ENCODE results near the gene MPPE1.
"Not testable (repeated sequence)": the region's sequence is repeated elsewhere in the genome, so short reads cannot be mapped to it uniquely, and the experiment has no call there.

MPPE1 gene

DNA sequence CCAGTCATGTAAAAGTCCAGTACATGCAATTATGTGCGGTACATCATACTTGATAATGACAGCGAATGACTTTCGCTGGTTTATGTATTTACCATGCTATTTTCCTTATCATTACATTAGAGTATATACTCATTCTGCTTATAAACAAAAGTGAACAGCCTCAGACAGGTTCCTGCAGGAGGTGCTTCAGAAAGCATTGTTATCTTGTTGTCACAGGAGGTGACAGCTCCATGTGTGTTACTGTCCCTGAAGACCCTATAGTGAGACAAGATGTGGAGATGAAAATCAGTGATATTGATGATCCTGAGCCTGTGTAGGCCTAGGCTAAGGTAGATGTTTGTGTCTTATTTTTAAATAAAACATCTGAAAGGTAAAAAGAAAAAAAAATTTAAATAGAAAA lies 15.3 kb upstream of the MPPE1 start:
- no peak for DNase-seq

GRCh38 chr18:11919522-11919921 lies 11.4 kb upstream of the MPPE1 start:
- not testable (repeated sequence) for DNase-seq

DNA sequence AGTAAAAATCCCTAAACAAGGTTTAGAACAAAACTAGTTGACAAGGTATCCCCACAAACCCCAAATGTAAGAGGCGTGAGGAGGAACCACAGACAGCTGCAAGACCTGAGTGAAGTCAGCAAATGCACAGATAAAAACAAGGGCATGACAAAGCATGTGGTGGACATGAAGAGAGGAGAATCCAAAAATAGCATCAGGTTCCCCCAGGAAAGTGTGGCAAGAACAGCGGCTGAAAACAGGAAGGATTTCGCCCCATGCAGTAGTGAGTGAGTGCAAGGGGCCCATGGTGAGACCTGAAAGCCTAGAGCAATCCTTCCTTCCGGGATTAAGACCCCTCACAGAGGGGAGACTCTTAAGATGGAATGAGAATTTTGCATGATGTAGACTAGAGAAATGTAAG lies 8.8 kb upstream of the MPPE1 start:
- not testable (repeated sequence) for DNase-seq

- DNase-seq: no peak
Observed at GRCh38 chr18:11909591-11910026, 1.5 kb upstream of the MPPE1 start.

DNA sequence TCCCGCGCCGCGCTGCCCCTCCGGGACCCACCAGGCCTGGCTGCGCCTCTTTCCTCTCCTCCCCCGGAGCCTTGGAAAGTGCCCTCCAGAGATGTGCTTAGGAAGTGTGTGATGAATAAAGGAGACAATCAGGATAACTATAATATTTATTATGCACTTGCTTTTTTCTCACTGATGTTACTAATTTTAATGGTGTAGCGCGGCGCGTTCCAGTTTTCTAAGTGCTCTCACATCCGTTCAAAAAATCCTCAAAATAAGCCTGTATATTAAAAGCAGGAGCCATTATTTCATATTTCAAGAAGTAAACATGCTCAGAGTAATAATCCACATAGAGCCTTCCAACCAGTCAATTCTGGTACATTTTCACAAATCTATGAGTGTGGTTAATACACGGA lies 941 bp upstream of the MPPE1 start:
- peak in 1 of 2 donors; percentile 39 for DNase-seq

DNA sequence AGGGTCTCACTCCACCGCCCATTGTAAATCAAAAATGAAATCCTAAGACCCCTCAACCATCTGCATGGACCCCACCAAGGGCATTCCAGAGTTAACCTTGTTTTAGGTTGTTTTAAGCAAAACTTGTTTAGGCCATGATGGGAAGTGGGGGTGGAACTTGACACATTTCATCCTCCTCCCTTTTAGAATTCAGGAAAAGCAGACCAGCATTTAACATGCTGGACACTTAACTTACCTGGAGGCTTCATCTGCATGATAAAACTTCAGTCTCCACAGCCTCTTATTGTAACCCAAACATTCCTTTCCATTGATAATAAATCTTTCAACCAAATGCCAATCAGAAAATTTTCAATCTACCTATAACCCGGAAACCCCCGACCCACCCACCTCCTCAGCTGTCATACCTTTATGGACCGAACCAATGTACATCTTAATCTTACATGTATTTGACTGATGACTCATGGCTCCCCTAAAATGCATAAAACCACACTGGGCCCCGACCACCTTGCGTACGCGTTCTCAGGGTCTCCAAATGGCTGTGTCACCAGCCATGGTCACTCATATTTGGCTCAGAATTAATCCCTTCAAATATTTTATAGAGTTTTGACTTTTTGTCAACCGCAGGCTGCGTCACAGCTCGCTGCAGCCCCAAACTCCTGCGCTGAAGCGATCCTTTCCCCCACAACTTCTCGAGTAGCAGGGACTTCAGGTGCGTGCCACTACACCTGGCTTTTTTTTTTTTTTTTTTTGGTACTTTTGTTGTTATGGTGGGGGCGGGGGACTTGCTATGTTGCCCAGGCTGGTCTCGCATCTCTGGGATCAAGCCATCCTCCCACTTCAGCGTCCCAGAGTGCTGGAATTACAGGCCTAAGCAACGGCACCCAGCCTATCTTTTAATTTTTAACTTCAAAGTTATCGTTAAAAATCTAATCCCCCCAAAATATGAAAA lies 917 bp downstream of the MPPE1 start:
- no peak for DNase-seq

DNA sequence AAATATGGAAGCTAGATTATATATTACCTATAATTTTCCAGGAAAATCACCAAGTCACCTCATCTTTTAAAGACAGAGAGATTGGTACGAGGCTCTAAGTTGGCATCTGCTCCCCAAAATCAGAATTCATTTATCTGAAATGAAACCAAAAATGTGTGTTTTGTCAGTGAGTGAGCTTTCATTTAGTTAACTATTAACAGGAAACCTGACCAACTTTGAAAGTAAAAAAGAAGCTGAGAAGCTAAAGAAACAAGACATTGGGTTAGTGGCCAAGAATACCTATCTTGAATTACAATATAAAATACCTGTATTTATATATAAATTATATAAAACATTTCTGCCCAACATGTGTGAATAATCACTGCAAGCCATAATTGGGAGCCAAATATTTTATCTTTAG lies 1.9 kb downstream of the MPPE1 start:
- no peak for DNase-seq

- DNase-seq: no peak
Observed at GRCh38 chr18:11905613-11906012, 2.5 kb downstream of the MPPE1 start.

DNA sequence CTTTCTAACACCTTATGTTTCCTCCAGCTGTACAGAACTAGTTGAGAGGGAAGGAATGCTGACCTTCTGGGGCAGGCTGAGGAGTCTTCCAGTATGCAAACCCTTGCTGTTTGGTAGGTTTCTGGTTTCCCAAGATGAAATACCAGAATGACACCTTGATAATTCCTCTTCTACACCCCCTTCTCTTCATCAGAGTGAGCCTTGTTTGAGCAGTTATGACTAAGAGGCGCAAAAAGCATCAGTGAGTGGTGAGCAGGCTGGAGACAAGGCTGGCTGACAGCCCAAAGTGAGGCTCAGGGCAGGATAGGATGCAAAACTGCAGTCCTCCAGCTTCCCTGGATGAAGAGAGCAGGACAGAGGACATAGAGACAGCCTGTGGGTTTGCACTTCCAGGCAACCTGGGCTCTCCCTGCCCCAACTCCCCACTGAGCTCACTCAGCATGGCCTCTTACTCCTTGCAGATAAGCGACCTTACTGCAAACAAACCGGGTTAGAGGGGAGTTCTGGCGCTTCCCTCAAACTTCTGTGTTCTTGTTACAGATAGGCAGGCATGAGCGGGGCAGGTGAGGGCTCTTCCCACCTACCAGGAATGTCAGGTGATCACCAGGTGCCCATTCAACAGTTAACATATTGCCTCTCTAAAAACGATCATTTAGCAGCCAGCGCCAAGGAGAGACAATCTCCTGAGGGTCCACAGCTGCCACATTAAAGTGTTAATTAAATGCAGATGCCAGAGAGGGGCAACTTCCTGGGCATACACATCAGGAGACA lies 5.4 kb downstream of the MPPE1 start:
- no peak for DNase-seq

GRCh38 chr18:11901826-11902438 lies 6.2 kb downstream of the MPPE1 start:
- no peak for DNase-seq

- DNase-seq: no peak
Observed at GRCh38 chr18:11899063-11899462, 9.1 kb downstream of the MPPE1 start.

DNA sequence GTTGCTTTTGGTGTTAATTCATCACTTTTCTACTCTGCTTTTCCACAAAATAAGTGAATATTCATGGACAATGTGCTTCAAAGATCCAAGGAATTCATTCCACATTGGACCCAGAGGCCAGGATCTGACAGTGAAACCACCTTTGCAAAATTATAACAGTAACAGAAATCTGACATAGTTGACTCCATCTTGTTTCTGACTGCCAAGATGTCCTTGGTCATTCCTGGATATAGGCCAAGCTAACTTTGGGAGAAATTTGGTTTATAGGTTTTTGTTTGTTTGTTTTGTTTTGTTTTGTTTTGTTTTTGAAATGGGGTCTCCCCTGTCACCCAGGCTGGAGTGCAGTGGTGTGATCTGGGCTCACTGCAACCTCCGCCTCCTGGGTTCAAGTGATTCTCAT lies 10.3 kb downstream of the MPPE1 start:
- no peak for DNase-seq

DNA sequence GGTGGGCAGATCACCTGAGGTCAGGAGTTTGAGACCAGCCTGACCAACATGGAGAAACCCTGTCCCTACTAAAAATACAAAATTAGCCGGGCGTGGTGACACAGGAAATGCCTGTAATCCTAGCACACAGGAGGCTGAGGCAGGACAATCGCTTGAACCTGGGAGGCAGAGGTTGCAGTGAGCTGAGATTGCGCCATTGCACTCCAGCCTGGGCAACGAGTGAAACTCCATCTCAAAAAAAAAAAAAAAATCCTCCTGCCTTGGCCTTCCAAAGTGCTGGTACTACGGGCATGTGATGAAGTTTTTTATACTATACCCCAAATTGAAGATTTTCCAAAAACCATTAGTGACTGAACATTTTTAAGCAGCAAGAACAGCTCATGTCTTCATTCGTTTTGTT lies 15.7 kb downstream of the MPPE1 start:
- not testable (repeated sequence) for DNase-seq

DNA sequence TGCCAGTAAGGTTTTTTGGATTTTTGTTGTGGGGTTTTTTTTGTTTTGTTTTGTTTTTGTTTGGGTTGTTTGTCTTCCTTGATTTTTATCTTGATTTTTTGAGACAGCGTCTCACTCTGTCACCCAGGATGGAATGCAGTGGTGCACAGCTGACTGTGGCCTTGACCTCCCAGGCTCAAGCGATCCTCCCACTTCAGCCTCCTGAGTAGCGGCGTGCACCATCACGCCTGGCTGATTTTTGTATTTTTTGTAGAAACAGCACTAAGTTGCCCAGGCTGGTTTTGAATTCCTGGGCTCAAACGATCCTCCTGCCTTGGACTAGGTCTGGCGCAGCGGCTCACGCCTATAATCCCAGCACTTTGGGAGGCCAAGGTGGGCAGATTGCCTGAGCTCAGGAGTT lies 16.4 kb downstream of the MPPE1 start:
- no peak for DNase-seq

GRCh38 chr18:11889284-11889683 lies 18.8 kb downstream of the MPPE1 start:
- DNase-seq: no peak

DNA sequence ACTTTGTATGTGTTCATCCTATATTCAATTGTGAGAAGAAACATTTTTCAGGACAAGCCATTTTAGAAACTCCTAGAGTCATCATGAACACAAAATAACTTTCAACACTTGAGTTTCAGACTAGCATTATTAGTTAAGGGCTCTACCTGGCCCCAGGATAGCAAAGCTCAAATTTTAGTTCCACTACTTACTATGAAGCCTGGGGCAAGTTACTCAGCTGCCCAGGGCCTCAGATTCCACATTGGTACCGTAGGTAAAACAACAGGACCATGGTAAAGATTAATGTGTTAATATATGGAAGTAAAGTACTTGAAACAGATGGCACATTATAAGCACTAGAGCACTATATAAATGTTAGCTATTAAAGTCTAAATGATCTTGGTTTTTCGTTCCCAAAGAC lies 19.4 kb downstream of the MPPE1 start:
- DNase-seq: no peak

DNA sequence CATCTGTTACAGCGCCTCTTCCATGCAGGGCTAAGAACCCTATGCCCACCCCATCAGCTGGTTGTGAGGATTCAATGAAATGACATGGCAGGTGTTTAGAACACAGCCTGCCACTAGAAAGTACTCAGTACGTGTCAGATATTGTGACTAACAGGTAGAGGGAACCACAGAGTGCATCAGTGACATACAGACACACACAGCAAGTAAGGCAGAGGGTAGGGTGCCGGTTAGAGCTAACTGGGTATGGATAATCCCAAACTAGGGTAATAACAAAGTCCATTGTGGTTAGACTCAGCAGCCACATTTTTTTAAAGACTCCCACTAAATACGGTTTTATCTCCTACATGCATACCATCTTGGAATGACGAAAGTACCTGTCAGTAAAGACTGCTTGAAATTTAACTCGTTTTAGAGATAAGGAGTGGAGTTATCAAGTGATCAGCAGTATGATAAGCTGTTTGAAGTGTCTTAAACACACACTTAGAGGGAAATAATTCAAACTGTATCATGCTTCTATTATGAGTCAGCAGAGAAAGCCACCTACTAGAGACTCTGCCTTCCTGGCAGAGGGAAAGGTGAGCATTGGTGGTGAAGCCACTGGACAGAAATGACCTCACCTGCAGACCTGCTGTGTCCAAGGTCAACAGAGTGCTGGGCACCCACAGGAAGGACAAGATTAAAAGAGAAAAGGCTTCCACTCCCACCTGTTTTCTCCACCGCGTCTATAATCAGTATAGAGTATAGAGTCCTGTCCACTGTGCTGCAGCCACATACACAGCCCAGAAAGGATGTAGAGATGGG lies 20.6 kb downstream of the MPPE1 start:
- no peak for DNase-seq

DNA sequence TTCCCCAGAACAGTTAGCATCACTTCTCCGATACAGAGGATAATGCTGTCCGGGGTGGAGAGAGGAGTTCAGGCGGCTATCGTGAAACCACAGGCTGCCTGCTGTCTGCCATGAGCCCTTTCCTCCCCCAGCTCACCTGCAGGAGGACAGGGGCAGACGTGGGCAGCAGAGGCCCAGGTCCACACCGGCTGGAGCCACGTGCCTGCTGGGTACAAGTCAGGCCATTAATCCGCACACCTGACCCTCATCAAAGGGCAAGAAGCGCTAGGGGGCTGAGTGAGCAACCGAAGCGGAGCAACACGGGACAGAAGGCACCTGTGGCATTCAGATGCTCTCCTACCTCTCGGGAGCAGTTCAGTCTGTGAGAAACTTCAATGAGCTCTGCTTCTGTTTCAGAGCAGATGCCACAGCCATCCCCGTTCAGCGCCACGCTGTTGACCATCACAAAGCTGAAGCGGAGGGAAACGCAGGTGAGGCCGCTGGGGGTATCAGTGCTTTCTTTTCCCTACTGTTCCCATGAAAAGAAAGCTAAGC lies 21.5 kb downstream of the MPPE1 start:
- DNase-seq: no peak

GRCh38 chr18:11885278-11885947 lies 22.7 kb downstream of the MPPE1 start:
- DNase-seq: no peak

- no peak for DNase-seq
Observed at GRCh38 chr18:11884396-11885030, 23.6 kb downstream of the MPPE1 start.

DNA sequence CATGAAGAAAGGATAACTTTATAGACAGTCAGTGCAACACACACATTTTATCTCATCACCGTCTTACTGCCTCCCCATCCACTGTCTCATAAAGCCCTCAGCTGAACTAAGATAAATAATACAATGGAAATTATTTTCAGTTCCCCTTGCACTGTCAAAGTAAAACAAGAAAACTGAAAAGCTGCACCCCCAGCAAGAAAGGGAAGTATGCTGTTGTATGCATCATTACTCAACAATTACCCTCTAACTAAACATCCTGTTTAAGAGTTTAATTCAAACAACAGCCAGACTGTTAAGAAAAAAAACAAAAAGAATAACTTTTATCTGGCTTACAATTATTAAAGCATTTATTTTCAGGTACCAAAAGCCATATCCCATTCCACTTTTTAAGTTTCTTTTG lies 25.0 kb downstream of the MPPE1 start:
- DNase-seq: no peak

Measured in hippocampal formation (tissue), 2 donors.